A673 (cell line): ENCODE results near the gene AJAP1.

Experiments used
- CTCF ChIP-seq: fragments of 300-800, 200-600 bp; sonication (generic); conservative IDR thresholded peaks from 2 replicates; pipeline ENCODE4 v1.5.1; 2017; ENCODE audit warnings: low read depth, mild to moderate bottlenecking, antibody characterized with exemption, low read length, moderate library complexity, mixed read lengths
- EZH2 ChIP-seq: fragments of 200-600 bp; sonication (generic); IDR thresholded peaks from 2 replicates; pipeline ENCODE4 v1.6.1; 2017; ENCODE audit warnings: borderline replicate concordance, low read depth, mild to moderate bottlenecking, mixed read lengths, antibody characterized with exemption, low read length; ENCODE audit not compliant: poor library complexity, severe bottlenecking

GRCh38 chr1:4640931-4641330 is 13.5 kb upstream of the AJAP1 start:
- no peak for TF ChIP-seq CTCF
- TF ChIP-seq EZH2, result no peak
